Ishikawa (cell line): ENCODE results near the gene ATXN10.

Experiments
- EP300 ChIP-seq: IDR thresholded peaks from 2 replicates; pipeline ENCODE4 v1.6.1; 2012; ENCODE audit warnings: borderline replicate concordance
- TAF1 ChIP-seq: IDR thresholded peaks from 2 replicates; pipeline ENCODE4 v1.6.1; 2012; ENCODE audit warnings: low read depth, mild to moderate bottlenecking

- no peak for TF ChIP-seq TAF1
- TF ChIP-seq EP300, result no peak
These were observed 15.2 kb downstream of the ATXN10 start for GRCh38 chr22:45686836-45687235.
